ENCODE data around the gene RIPPLY1.

RIPPLY1 gene

DNA sequence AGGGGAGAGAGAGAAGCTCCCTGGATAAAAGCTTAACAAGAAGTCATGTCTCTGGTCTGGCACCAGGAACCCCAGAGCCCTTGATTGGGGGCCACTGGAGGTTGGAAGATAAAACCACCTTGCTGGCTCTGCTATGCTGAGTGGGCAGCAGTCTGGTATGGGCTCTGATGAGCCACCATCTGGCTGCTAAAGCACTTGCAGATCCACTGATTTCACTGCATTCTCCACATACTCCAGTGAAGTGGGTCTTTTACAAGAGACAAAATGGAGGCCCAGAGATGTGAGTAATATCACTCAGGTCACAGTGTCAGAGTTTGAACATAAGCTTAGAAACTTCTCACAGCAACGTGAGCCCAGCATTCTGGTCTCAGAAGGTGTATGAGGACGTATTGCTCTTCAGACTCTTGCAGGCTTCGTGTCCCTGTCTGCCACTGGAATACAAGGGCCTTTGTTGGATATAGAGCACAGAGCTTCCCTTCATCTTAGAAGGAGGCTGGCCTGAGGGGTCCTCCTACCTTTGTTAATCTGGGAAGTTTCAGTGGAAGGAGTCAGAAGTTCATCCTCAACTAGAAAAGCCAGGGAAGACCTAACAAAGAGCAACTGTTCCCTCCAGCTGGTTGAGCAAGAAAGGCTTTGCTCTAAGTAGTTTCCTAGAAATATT is 28.8 kb upstream of the RIPPLY1 start:
- no peak overlapping the region for H3K27ac ChIP-seq
- TF ChIP-seq CTCF (conservative IDR thresholded peaks at IDR 0.05) (no peak), ZFX (IDR thresholded peaks at IDR 0.05) (no peak)

DNA sequence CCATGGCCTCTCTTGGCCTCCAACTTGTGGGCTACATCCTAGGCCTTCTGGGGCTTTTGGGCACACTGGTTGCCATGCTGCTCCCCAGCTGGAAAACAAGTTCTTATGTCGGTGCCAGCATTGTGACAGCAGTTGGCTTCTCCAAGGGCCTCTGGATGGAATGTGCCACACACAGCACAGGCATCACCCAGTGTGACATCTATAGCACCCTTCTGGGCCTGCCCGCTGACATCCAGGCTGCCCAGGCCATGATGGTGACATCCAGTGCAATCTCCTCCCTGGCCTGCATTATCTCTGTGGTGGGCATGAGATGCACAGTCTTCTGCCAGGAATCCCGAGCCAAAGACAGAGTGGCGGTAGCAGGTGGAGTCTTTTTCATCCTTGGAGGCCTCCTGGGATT is 25.1 kb upstream of the RIPPLY1 start:
- TF ChIP-seq CTCF (conservative IDR thresholded peaks at IDR 0.05) (no peak), ZFX (IDR thresholded peaks at IDR 0.05) (no peak)

DNA sequence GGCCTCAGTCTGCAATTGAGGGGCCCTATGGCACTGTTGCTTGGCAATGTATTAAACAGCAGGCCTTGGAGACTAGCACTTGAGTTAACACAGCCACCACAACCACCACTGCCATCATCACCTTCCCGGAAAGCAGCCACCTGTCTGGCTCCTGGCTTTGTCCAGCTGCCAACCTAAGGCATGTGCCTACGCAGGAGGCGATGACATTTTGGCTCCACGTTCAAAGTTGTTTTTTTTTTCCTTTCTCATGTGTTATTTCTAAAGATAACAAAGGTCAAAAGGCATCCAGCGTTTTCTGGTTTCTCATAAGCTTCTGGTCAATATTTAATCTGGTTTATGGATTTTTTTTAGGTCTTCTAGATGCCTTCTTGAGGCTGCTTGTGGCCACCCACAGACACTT is 24.6 kb upstream of the RIPPLY1 start:
- TF ChIP-seq ZFX (IDR thresholded peaks at IDR 0.05), result no peak
- no peak for TF ChIP-seq CTCF (conservative IDR thresholded peaks at IDR 0.05)
- H3K27ac ChIP-seq, result no peak overlapping the region

More for the DNA sequence above, 25.1 kb upstream of the RIPPLY1 start:
- no peak overlapping the region for H3K27ac ChIP-seq

DNA sequence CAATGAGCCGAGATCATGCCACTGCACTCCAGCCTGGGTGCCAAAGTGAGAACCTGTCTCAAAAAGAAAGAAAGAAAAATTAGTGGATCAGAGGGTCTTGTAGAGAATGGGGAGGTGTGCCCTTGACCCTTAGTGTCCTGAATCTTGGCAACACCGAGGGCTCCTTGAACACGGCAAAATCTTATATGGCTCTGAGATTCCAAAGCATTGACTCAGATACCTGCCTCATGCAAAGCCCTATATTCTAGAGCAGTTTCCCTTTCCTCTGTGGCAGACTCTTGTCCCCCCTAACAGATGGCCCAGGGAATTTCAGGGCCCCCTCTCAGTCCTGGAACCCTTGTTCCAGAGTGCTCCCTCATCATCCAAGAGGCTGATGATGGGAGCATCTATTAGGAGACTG is 23.9 kb upstream of the RIPPLY1 start:
- TF ChIP-seq ZFX (IDR thresholded peaks at IDR 0.05), result no peak
- H3K27ac ChIP-seq, result no peak overlapping the region

DNA sequence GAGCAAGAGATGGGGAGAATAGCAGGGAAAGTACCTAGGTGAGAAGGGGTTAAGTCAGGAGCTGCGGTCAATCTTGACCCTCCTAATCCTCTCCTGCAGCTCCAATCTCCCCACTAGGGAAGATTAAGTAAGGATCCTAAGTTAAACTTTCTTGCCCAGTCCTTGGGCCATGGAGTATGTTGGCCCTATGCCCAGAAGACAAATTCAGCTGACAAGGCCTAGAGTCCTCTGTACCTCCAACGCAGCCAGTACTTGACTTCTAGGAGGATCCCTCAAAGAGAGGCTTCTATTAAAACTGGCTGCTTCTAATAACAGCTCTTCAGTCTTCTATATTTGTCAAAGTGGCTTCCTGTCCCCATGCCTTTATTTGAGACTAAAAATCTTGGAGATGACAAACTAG is 18.5 kb upstream of the RIPPLY1 start:
- no peak overlapping the region for H3K27ac ChIP-seq
- TF ChIP-seq ZFX (IDR thresholded peaks at IDR 0.05) (no peak), CTCF (conservative IDR thresholded peaks at IDR 0.05) (no peak)

DNA sequence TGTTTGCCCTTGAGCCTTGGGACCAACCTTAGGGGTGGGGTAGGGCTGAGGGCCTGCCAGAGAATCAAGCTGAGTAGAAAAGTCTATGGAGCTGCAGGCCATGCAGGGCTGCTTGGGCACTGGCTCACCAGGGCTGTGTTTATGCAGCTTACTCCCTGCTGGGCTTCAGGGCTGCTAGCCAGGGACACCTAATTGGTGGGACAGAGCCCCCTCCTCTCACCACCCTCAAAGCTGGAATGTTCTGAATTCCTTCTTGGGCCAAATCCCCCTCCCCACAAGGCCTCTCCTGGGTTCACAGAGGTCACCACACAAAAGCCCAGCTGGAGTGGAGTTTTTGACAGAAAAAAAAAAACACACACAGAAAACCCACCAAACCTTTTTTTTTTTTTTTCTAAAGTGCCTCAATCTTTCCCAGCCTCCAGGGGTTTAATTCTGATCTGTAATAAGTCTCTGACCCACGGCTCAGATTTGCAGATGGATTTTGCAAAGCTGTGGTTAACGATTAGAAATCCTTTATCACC is 16.9 kb upstream of the RIPPLY1 start, which contains the start of gene CLDN2:
Gene CLDN2, plus strand, starts transcription at position 471 of the 521 bp plus-strand sequence. CDS start 7,827 bp downstream, outside the sequence.
- no peak within 1 kb of the TSS for H3K27ac ChIP-seq
- TF ChIP-seq ZFX (IDR thresholded peaks at IDR 0.05), result no peak
- TF ChIP-seq CTCF (conservative IDR thresholded peaks at IDR 0.05), result no peak

- TF ChIP-seq ZFX (IDR thresholded peaks at IDR 0.05), result no peak
- no peak for TF ChIP-seq CTCF (conservative IDR thresholded peaks at IDR 0.05)
- peak overlapping the region; percentile 26; the same call in 1 of the 2 replicates for H3K27ac ChIP-seq
Observed at GRCh38 chrX:106917830-106918500, 14.8 kb upstream of the RIPPLY1 start.
